PFSK-1 (cell line): Measurements from ENCODE around the gene FEN1.
A peak's percentile ranks its signal among the peaks of the same experiment; 100 is the strongest.

ENCODE experiments used
- FOXP2 ChIP-seq: optimal IDR thresholded peaks from 2 replicates; pipeline ENCODE3; 2011; ENCODE audit warnings: borderline replicate concordance, control low read depth, inconsistent platforms; ENCODE audit not compliant: insufficient read depth; ENCODE audit errors: extremely low read length, extremely low read depth
- POLR2AphosphoS5 ChIP-seq: IDR thresholded peaks from 2 replicates; pipeline ENCODE4 v1.6.1; 2012; ENCODE audit warnings: low read depth, mild to moderate bottlenecking, control low read depth, low read length, moderate library complexity

DNA sequence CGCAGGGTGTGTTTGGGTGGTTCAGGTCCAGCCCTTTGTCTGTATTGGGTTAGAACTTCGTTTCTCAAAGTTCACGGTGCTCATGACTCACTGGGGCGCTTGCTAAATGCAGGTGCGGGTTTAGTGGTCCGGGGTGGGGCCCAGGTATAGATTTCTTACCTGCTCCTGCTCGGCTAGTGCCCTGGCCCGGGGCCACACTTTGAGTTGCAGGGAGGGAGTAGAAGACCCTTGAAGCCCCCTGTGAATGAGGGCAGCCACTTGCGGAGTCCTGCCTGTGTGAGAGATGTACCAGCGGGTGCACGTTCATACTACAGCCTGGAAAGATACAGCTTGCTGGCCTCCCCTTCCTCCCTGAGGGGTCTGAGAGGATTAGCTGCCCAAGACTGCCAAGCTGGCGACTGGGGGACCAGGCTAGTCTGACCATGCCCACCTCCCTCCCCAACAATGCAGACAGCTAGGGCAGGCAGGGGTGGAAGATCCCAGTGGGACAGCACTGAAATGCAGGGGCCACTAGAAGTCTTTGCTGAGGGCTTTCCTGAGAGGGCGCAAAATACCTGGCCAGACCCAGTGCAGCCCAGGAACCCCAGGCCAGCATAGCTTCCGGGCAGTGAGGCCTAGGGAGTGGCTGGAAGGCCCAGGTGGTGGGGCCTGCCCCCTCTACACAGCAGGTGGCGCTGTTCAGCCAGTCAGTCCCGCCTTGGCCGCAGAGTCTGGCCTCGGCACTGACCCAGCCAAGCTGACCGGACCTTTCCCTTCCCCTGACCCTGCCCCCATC, 45.3 kb upstream of the FEN1 start:
- TF ChIP-seq FOXP2 (peak; percentile 50), POLR2AphosphoS5 (no peak)
